Measurements from ENCODE around the gene MOCS1.

DNA sequence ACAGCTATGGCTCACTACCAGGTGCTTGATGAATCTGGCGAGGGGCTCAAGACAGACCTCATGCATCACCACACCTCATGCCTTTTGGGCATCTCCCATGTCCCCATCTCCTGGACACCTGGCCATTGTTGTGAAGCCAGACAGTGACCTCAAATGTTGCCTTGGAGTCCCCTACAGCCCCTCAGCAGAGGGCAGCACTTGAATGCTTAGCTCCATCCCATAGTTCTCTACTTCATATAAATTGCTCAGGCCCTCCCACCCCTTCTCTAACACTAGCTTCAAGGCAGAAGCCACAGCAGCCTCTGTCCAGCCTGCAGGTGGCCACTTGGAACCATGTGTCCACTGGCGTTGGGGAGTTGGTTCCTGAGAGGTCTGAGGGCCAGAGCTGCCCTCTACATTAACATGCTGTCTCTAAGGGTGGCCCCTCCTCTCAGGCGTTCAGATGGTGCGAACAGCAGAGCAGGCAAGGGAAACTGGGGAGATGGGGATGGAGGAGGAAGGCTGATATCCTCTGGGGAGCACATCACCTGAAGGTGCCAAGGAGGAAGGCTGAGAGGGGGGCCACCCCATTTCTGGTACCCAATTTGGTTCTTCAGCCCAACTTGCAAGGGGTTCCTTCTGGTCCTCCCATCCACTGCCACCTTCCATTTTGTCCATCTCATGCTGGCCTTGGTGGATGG, 31.3 kb downstream of the MOCS1 start:
- TF ChIP-seq, protein P1, sequence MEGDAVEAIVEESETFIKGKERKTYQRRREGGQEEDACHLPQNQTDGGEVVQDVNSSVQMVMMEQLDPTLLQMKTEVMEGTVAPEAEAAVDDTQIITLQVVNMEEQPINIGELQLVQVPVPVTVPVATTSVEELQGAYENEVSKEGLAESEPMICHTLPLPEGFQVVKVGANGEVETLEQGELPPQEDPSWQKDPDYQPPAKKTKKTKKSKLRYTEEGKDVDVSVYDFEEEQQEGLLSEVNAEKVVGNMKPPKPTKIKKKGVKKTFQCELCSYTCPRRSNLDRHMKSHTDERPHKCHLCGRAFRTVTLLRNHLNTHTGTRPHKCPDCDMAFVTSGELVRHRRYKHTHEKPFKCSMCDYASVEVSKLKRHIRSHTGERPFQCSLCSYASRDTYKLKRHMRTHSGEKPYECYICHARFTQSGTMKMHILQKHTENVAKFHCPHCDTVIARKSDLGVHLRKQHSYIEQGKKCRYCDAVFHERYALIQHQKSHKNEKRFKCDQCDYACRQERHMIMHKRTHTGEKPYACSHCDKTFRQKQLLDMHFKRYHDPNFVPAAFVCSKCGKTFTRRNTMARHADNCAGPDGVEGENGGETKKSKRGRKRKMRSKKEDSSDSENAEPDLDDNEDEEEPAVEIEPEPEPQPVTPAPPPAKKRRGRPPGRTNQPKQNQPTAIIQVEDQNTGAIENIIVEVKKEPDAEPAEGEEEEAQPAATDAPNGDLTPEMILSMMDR (conservative IDR thresholded peaks at IDR 0.05) = no peak
- TF ChIP-seq EZH2 (IDR thresholded peaks at IDR 0.05; ENCODE audit: low read depth) = no peak
